Adrenal gland (tissue), 5 donors: ENCODE measurements around the gene ACTR8.

Experiments used
- POLR2A ChIP-seq, 2 donors: fragments of 450-650 bp; IDR thresholded peaks; one replicate each; pipeline ENCODE4 v1.6.1; 2017; ENCODE audit warnings: antibody characterized with exemption in 2 of 2, mild to moderate bottlenecking in 2 of 2, moderate library complexity in 1 of 2
- TF ChIP-seq, protein P1 (sequence below), 6 experiments: fragments of 450-650 bp in 4 of 6; fragments of 200-600 bp in 2 of 6; sonication (generic) in 1 of 6; IDR thresholded peaks; 1 replicate in 5 of 6; 2 replicates in 1 of 6; pipeline versions ENCODE4 v1.5.1 to v1.8.0; 2016 to 2021; ENCODE audit warnings: antibody characterized with exemption in 6 of 6, mild to moderate bottlenecking in 2 of 6, moderate library complexity in 1 of 6
- donor health status: DM: no; HTN: no; CAD: no.

DNA sequence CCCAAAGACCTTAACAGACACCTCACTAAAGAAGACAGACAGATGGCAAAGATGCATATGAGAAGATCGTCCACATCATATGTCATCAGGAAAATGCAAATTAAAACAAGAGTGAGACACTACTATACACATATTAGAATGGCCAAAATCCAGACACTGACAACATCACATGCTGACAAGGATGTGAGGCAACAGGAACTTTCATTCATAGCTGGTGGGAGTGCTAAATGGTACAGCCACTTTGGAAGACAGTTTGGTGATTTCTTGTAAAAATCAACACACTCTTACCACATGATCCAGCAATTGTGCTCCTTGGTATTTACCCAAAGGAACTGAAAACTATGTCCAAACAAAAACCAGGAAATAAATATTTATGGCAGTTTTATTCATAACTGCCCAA is 53.4 kb downstream of the ACTR8 start:
- TF ChIP-seq, protein P1, sequence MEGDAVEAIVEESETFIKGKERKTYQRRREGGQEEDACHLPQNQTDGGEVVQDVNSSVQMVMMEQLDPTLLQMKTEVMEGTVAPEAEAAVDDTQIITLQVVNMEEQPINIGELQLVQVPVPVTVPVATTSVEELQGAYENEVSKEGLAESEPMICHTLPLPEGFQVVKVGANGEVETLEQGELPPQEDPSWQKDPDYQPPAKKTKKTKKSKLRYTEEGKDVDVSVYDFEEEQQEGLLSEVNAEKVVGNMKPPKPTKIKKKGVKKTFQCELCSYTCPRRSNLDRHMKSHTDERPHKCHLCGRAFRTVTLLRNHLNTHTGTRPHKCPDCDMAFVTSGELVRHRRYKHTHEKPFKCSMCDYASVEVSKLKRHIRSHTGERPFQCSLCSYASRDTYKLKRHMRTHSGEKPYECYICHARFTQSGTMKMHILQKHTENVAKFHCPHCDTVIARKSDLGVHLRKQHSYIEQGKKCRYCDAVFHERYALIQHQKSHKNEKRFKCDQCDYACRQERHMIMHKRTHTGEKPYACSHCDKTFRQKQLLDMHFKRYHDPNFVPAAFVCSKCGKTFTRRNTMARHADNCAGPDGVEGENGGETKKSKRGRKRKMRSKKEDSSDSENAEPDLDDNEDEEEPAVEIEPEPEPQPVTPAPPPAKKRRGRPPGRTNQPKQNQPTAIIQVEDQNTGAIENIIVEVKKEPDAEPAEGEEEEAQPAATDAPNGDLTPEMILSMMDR (IDR thresholded peaks at IDR 0.05): no peak
- no peak for TF ChIP-seq POLR2A (IDR thresholded peaks at IDR 0.05)
